Stomach (tissue), 9 donors: ENCODE measurements around the gene TPSAB1. TPM values are rescaled to one million over a fixed set of nuclear protein-coding genes. Genes with fewer than 3 reads are reported as not detected.

ENCODE experiments used
- DNase-seq, 2 donors: peaks; one replicate each; pipeline versions ENCODE4 v3.0.0 to v3.0.0-alpha.2; 2013 to 2019
- H3K27ac ChIP-seq, 5 donors: fragments of 200-600 bp in 4 of 5; sonication (generic) in 4 of 5; one replicate each; pipeline ENCODE4 v1.5.1; 2013 to 2019; ENCODE audit warnings: mild to moderate bottlenecking in 1 of 5, moderate library complexity in 1 of 5
- H3K27me3 ChIP-seq, 3 donors: fragments of 200-600 bp; sonication (generic); one replicate each; pipeline ENCODE4 v1.5.1; 2017 to 2019; ENCODE audit warnings: mixed run types in 1 of 3
- H3K36me3 ChIP-seq, 4 donors: fragments of 200-600 bp; sonication (generic); 1 replicate in 3 of 4; 2 replicates in 1 of 4; pipeline ENCODE4 v1.5.1; 2016 to 2019
- H3K4me1 ChIP-seq, 4 donors: fragments of 200-600 bp; sonication (generic); one replicate each; pipeline ENCODE4 v1.5.1; 2016 to 2019
- H3K4me3 ChIP-seq, 4 donors: fragments of 200-600 bp; sonication (generic) in 3 of 4; one replicate each; pipeline ENCODE4 v1.5.1; 2016 to 2019; ENCODE audit warnings: mild to moderate bottlenecking in 1 of 4
- H3K9me3 ChIP-seq, 4 donors: fragments of 200-600 bp; sonication (generic); one replicate each; pipeline ENCODE4 v1.5.1; 2016 to 2019
- EP300 ChIP-seq: sonication (generic); formaldehyde crosslinking; IDR thresholded peaks from one replicate; pipeline ENCODE4 v1.6.1; 2017; ENCODE audit warnings: antibody characterized with exemption
- POLR2A ChIP-seq, 4 donors: fragments of 450-650 bp; IDR thresholded peaks; one replicate each; pipeline ENCODE4 v1.6.1; 2016; ENCODE audit warnings: antibody characterized with exemption in 4 of 4, control low read depth in 2 of 4, mild to moderate bottlenecking in 1 of 4, moderate library complexity in 1 of 4
- POLR2AphosphoS5 ChIP-seq, 3 donors: sonication (generic); formaldehyde crosslinking; IDR thresholded peaks; one replicate each; pipeline ENCODE4 v1.6.1; 2016; ENCODE audit warnings: antibody characterized with exemption in 3 of 3
- WGBS, 5 donors: extraction: QIAGEN DNeasy Blood & Tissue Kit in 3 of 5; methylation state at CpG; one replicate each; pipeline versions ENCODE4 v1.1.5 to v1.1.7; 2013 to 2018; 5-methylcytosine and 5-hydroxymethylcytosine counted together
- intact Hi-C: fragments of 100-400 bp; cut with DNase I; formaldehyde crosslinking; loops from one replicate; pipeline ENCODE4 v1.15.1; 2023; ENCODE audit warnings: low total_unique reads
- polyA plus RNA-seq, 3 donors: library from polyadenylated mRNA; stranded (reverse); fragments of 200-250 nt; gene quantifications; one replicate each; pipeline ENCODE4 v1.2.3, GENCODE V29; 2013
- total RNA-seq, 5 donors: library from RNA; depleted of rRNA; stranded (reverse); fragments of >200 nt; gene quantifications; one replicate each; pipeline versions ENCODE4 v1.1.0 to v1.2.3, GENCODE V29; 2014 to 2016
- TF ChIP-seq, protein P1 (sequence below), 7 experiments: fragments of 450-650 bp in 4 of 7; fragments of 200-600 bp in 3 of 7; sonication (generic) in 3 of 7; IDR thresholded peaks; one replicate each; pipeline ENCODE4 v1.5.1; 2016 to 2019; ENCODE audit warnings: antibody characterized with exemption in 7 of 7, control low read depth in 2 of 7, mild to moderate bottlenecking in 1 of 7
- donor health status: healthy with polysubstance abuse.
- donor health status: Bipolar disorder and iron deficiency.
- donor health status: healthy.

TPSAB1 gene
- total and polyA plus RNA-seq, 8 donors: 15.4 to 202 (median 71.2) TPM

DNA sequence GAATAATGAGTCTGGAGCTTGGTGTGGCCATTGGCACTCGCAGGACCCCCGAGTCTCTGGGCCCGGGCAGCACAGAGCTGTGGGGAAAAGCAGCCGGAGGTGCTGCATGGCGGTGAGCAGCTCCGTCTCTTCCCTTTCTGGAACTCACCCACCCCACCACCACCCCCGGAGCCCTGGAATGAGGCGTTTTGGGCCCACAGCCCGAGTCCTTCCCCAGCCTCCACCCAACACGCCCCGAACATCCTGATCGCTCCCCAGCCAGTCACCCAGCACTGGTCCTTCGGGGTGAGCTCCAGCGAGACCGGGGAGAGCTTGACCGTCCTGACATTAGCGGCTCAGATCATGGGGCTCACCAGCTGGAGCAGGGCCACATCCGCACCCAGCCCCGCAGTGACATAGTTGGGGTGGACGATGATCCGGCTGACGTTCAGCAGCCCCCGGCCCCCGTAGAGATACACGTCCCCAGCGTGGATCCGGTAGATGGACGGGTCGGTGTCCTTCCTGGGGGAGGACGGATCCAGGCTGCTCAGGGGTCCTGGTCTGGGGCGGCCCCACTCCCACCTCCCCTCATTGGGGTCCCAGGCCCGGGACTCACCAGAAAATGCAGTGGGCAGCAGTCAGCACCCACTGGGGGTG, 21.8 kb downstream of the TPSAB1 start:
- Histone ChIP-seq H3K27me3 (peaks cover 7 to 75% (median 63%) of the 10 kb centered on the region in 3 donors), H3K27ac (no peak overlapping the region), H3K4me1 (peaks cover 4 to 9% (median 7%) of the 10 kb centered on the region in 4 donors), H3K36me3 (no peaks in the 10 kb centered on the region), H3K4me3 (no peak overlapping the region), H3K9me3 (no peaks in the 10 kb centered on the region)
- 82 to 90% (median 87%) methylated on average over 19 to 32 of the region's 32 CpGs for WGBS, 5 donors
- intact Hi-C loops: no loop called here
- DNase-seq: no peak
- no peak for TF ChIP-seq POLR2A (IDR thresholded peaks at IDR 0.05)
- no peak for TF ChIP-seq POLR2AphosphoS5 (IDR thresholded peaks at IDR 0.05)
- TF ChIP-seq EP300: no peak
- TF ChIP-seq, protein P1, sequence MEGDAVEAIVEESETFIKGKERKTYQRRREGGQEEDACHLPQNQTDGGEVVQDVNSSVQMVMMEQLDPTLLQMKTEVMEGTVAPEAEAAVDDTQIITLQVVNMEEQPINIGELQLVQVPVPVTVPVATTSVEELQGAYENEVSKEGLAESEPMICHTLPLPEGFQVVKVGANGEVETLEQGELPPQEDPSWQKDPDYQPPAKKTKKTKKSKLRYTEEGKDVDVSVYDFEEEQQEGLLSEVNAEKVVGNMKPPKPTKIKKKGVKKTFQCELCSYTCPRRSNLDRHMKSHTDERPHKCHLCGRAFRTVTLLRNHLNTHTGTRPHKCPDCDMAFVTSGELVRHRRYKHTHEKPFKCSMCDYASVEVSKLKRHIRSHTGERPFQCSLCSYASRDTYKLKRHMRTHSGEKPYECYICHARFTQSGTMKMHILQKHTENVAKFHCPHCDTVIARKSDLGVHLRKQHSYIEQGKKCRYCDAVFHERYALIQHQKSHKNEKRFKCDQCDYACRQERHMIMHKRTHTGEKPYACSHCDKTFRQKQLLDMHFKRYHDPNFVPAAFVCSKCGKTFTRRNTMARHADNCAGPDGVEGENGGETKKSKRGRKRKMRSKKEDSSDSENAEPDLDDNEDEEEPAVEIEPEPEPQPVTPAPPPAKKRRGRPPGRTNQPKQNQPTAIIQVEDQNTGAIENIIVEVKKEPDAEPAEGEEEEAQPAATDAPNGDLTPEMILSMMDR (IDR thresholded peaks at IDR 0.05): no peak

GRCh38 chr16:1262846-1263221, 22.3 kb downstream of the TPSAB1 start:
- peaks cover 4 to 9% (median 7%) of the 10 kb centered on the region in 4 donors for H3K4me1 ChIP-seq
- no peak overlapping the region for H3K27ac ChIP-seq
- H3K4me3 ChIP-seq: no peak overlapping the region
- no peak for DNase-seq
- H3K27me3 ChIP-seq: peaks cover 7 to 69% (median 58%) of the 10 kb centered on the region in 3 donors
- WGBS, 5 donors: 69 to 85% (median 80%) methylated on average over 1 to 9 of the region's 9 CpGs
- H3K9me3 ChIP-seq: no peaks in the 10 kb centered on the region
- intact Hi-C loops: no loop called here
- TF ChIP-seq, protein P1 (IDR thresholded peaks at IDR 0.05): no peak
- TF ChIP-seq POLR2A (IDR thresholded peaks at IDR 0.05): no peak
- TF ChIP-seq EP300: no peak
- H3K36me3 ChIP-seq: no peaks in the 10 kb centered on the region

DNA sequence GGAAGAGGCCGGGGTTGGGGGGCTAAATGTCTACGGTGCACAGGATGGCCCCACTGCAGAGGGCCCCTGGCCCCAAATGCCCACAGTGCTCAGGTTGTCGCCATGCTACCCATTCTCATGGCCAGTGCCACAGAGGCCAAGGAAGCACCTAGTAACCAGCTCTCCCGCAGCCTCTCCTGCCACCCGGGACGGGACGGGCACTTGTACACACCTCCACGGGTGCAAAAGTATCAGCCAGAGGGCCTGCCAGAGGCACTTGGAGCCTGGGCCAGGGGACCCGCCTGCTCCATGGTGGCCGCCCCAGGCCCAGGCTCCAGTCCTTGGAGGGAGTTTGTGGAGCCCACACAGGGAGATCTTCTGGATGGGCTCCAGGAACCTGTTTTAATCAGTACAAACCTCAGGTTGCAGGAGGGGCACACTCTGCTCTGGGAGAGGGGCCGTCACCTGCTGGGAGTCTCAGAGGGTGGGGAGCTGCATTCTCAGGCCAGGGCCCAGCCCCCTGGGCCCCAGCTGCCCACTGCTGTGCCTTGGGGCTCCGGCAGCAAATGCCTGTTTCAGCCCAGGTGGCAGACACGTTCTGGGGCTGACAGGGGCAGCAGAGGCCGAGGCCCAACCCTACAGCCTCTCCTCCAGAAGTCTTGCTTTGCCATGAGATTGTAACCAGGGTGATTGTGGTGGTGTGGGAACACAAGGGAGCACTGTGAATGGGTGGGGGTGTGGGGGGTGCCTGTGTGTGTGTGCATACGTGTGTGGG, 23.3 kb downstream of the TPSAB1 start:
- Histone ChIP-seq H3K36me3 (no peaks in the 10 kb centered on the region), H3K27ac (no peak overlapping the region), H3K4me3 (no peak overlapping the region), H3K4me1 (peaks cover 4 to 8% (median 7%) of the 10 kb centered on the region in 4 donors), H3K9me3 (no peaks in the 10 kb centered on the region), H3K27me3 (peaks cover 7 to 60% (median 52%) of the 10 kb centered on the region in 3 donors)
- intact Hi-C loops: no loop called here
- WGBS, 5 donors: 47 to 61% (median 60%) methylated on average over 8 to 15 of the region's 15 CpGs
- DNase-seq: peak in 1 of 2 donors; percentile 71
- TF ChIP-seq POLR2A (IDR thresholded peaks at IDR 0.05) (no peak), POLR2AphosphoS5 (IDR thresholded peaks at IDR 0.05) (no peak), EP300 (no peak)
- TF ChIP-seq, protein P1 (IDR thresholded peaks at IDR 0.05): no peak

GRCh38 chr16:1264345-1265089, 24.0 kb downstream of the TPSAB1 start:
- 82 to 98% (median 97%) methylated on average over 14 to 16 of the region's 16 CpGs for WGBS, 5 donors
- no peak overlapping the region for H3K27ac ChIP-seq
- peaks cover 0 to under 1% (median under 1%) of the 10 kb centered on the region in 4 donors for H3K4me1 ChIP-seq
- peaks cover 7 to 55% (median 45%) of the 10 kb centered on the region in 3 donors for H3K27me3 ChIP-seq
- TF ChIP-seq EP300 (no peak), POLR2AphosphoS5 (IDR thresholded peaks at IDR 0.05) (no peak), POLR2A (IDR thresholded peaks at IDR 0.05) (no peak)
- TF ChIP-seq, protein P1 (IDR thresholded peaks at IDR 0.05): no peak
- no peaks in the 10 kb centered on the region for H3K9me3 ChIP-seq
- intact Hi-C loops: no loop called here
- no peaks in the 10 kb centered on the region for H3K36me3 ChIP-seq
- no peak overlapping the region for H3K4me3 ChIP-seq
- DNase-seq: no peak
